ENCODE data around the gene CNOT6.

Gene CNOT6

DNA sequence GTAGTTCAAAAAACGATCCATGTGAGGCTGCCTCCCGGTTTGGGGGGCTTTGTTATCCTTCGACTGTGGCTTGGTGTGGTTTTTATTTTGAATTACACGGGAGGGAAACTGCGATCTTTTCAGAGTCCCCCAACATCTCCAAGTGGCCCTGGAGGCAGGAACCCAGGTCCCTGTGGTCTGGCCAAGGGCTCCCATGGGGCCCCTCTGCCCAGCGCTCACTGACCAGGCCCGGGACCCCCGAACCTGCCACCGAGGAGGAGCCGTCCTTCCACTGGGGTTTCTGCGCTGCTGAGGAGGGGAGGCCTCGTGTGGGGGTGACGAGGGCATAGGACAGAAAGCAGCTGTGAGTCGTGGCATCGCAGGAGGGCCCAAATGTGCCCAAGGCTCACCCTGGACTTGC, 115.2 kb downstream of the CNOT6 start:
- TF ChIP-seq POLR2AphosphoS5 (IDR thresholded peaks at IDR 0.05; ENCODE audit: low read depth, low read length) (no peak), POLR2A (IDR thresholded peaks at IDR 0.05; ENCODE audit: low read depth, low read length) (no peak), SPI1 (IDR thresholded peaks at IDR 0.05; ENCODE audit: low read depth, low read length) (no peak), POU2F2 (IDR thresholded peaks at IDR 0.05; ENCODE audit: low read depth, low read length) (no peak), PAX5 (IDR thresholded peaks at IDR 0.05; ENCODE audit: insufficient read depth, low read length, severe bottlenecking) (no peak), TAF1 (IDR thresholded peaks at IDR 0.05; ENCODE audit: low read depth, low read length) (no peak)
- DNase-seq (ENCODE audit: insufficient read length, low spot score) = no peak
- FAIRE-seq = no peak

DNA sequence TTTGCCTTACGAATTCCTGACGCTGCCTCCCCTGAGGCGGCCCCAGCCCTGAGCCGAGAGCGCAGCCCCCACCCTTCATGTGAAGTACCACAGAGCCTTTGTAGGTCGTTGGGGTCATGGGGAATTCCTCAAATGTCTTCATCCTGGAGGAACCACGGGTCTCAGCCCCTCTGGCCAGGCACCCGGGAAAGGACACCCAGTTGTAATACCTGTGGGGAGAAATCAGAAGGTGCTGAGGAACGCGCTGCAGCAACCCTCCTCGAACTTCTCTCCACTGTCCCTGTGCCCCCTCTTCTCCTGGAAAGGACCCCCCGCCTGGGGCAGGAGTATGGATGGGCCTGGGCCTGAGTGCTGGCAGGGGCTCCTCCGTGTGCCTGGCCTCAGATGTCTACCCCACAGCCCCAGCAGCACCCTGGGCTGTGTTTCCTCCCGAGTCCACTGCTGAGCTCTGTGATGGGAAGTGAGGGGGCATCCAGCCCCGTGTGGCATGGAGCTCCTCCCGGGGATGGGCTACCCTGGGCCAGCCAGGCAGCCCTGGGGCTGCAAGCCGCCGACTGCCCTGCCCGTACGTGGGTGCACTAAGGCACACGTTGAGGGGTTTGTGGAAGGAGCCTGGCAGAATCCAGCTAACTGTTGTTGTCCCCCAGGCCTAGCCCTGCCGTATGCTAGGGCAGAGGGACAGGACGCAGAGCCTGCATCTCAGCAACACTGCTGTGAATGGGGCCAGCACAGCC, 115.8 kb downstream of the CNOT6 start:
- FAIRE-seq (no peak), DNase-seq (ENCODE audit: insufficient read length, low spot score) (no peak)
- no peak for TF ChIP-seq POU2F2 (IDR thresholded peaks at IDR 0.05; ENCODE audit: low read depth, low read length)
- no peak for TF ChIP-seq SPI1 (IDR thresholded peaks at IDR 0.05; ENCODE audit: low read depth, low read length)
- no peak for TF ChIP-seq POLR2A (IDR thresholded peaks at IDR 0.05; ENCODE audit: low read depth, low read length)
- no peak for TF ChIP-seq POLR2AphosphoS5 (IDR thresholded peaks at IDR 0.05; ENCODE audit: low read depth, low read length)
- TF ChIP-seq PAX5 (IDR thresholded peaks at IDR 0.05; ENCODE audit: insufficient read depth, low read length, severe bottlenecking) = no peak
- no peak for TF ChIP-seq TAF1 (IDR thresholded peaks at IDR 0.05; ENCODE audit: low read depth, low read length)

DNA sequence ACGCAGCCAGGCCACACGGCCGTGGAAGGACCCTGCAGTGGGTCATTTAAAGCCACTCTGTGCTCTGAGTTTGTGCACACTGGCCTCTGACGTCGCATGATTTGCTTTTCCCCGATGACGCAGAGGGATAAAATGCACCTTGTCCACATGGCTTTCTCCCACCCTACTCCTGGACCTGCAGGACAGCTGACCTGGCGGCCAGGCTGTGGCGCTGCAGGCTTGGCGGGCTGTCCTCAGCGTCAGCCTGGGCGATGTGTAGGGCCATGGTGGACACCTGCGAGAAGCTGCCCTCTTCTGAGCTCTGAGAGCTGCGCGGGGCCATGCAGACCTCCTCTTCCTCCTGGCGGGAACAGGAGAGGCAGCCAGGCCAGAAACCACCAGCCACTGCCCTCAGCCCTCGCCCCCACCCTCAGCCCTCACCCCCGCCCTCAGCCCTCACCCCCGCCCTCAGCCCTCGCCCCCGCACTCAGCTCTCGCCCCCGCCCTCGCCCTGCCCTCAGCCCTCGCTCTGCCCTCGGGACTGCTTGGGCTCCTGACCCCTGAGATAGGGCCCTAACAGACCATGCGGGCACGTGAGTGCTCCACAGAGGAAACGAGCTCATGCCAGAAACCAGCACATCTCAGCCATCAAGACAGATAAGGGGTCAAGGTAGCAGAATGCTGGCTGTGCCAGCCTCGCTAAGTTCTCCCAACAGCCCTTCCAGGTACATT, 117.1 kb downstream of the CNOT6 start:
- no peak for FAIRE-seq
- no peak for TF ChIP-seq SPI1 (IDR thresholded peaks at IDR 0.05; ENCODE audit: low read depth, low read length)
- TF ChIP-seq TAF1 (IDR thresholded peaks at IDR 0.05; ENCODE audit: low read depth, low read length) = no peak
- no peak for TF ChIP-seq PAX5 (IDR thresholded peaks at IDR 0.05; ENCODE audit: insufficient read depth, low read length, severe bottlenecking)
- TF ChIP-seq POLR2A (IDR thresholded peaks at IDR 0.05; ENCODE audit: low read depth, low read length) = no peak
- TF ChIP-seq POU2F2 (IDR thresholded peaks at IDR 0.05; ENCODE audit: low read depth, low read length) = no peak
- no peak for DNase-seq (ENCODE audit: insufficient read length, low spot score)

DNA sequence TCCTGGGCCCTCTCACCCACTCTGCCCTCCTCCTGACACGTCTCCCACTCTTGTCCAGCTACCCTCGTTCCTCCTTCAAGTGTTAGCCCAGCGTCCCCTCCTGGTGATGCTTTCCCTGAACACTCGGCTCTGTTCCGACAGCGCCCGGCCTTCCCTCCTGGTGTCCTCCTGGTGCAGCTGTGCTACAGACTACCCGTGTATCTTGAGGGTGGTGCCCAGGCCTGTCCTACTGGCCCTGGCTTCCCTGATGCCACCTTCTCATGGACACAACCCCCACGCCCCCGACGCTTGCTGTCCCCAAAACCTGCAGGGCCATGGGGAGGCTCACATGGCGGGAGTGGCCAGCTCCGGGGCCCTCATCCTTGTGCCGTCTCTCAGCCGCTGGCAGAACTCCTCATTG, 118.5 kb downstream of the CNOT6 start:
- no peak for TF ChIP-seq POLR2AphosphoS5 (IDR thresholded peaks at IDR 0.05; ENCODE audit: low read depth, low read length)
- TF ChIP-seq TAF1 (IDR thresholded peaks at IDR 0.05; ENCODE audit: low read depth, low read length) = no peak
- TF ChIP-seq SPI1 (IDR thresholded peaks at IDR 0.05; ENCODE audit: low read depth, low read length) = no peak
- no peak for TF ChIP-seq POLR2A (IDR thresholded peaks at IDR 0.05; ENCODE audit: low read depth, low read length)
- no peak for TF ChIP-seq PAX5 (IDR thresholded peaks at IDR 0.05; ENCODE audit: insufficient read depth, low read length, severe bottlenecking)
- no peak for TF ChIP-seq POU2F2 (IDR thresholded peaks at IDR 0.05; ENCODE audit: low read depth, low read length)
- no peak for FAIRE-seq
- DNase-seq (ENCODE audit: insufficient read length, low spot score) = no peak

DNA sequence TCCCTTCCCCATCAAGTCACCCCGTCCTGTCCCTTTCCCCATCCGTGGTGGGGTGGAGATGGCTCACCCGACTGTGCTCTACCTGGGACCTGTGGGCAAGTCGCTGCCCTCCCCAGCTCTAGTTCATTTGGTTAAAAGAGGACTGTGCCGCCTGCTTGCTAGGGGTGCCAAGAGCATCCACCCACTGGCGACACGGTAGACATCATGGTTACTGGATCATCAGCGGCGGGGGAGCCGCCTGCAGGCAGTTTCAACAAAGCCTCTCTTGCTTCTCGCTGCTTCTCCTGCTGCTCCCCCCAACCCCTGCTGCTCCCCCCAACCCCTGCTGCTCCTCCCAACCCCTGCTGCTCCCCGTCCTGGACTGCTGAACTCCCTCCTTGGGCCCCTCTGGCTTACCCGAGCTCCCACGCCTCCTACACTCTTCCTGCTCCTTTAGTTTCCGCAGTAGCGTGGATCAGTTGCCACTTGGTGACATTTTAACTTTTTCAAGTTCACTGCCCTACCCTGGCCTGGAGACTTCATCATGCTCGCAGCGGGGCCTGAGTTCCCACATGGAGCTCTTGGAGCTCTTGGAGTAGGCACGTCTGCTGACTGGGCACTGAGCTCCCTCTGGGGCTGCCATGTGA, 119.1 kb downstream of the CNOT6 start:
- no peak for FAIRE-seq
- TF ChIP-seq POU2F2 (IDR thresholded peaks at IDR 0.05; ENCODE audit: low read depth, low read length) (no peak), PAX5 (IDR thresholded peaks at IDR 0.05; ENCODE audit: insufficient read depth, low read length, severe bottlenecking) (no peak), SPI1 (IDR thresholded peaks at IDR 0.05; ENCODE audit: low read depth, low read length) (no peak), POLR2A (IDR thresholded peaks at IDR 0.05; ENCODE audit: low read depth, low read length) (no peak), TAF1 (IDR thresholded peaks at IDR 0.05; ENCODE audit: low read depth, low read length) (no peak), POLR2AphosphoS5 (IDR thresholded peaks at IDR 0.05; ENCODE audit: low read depth, low read length) (no peak)
- DNase-seq (ENCODE audit: insufficient read length, low spot score) = no peak

DNA sequence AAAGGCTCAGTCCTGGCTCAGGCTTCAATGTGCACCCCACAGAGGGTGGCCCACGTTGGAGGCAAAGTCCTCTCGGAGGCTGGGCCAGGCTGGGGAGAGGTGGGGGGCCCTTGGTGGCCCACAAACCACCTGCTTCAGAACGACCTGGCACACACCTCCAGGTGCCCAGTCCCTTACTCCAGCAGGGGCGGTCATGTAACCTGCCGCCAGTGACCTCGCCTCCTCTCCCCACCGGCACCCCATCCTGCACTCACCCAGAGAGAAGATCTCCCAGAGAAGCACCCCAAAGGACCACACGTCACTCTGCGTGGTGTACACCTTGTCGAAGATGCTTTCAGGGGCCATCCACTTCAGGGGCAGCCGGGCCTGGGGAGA, 119.6 kb downstream of the CNOT6 start:
- FAIRE-seq (no peak), DNase-seq (ENCODE audit: insufficient read length, low spot score) (no peak)
- TF ChIP-seq PAX5 (IDR thresholded peaks at IDR 0.05; ENCODE audit: insufficient read depth, low read length, severe bottlenecking) = no peak
- TF ChIP-seq POU2F2 (IDR thresholded peaks at IDR 0.05; ENCODE audit: low read depth, low read length) = no peak
- TF ChIP-seq POLR2AphosphoS5 (IDR thresholded peaks at IDR 0.05; ENCODE audit: low read depth, low read length) = no peak
- TF ChIP-seq POLR2A (IDR thresholded peaks at IDR 0.05; ENCODE audit: low read depth, low read length) = no peak
- no peak for TF ChIP-seq TAF1 (IDR thresholded peaks at IDR 0.05; ENCODE audit: low read depth, low read length)
- TF ChIP-seq SPI1 (IDR thresholded peaks at IDR 0.05; ENCODE audit: low read depth, low read length) = no peak

DNA sequence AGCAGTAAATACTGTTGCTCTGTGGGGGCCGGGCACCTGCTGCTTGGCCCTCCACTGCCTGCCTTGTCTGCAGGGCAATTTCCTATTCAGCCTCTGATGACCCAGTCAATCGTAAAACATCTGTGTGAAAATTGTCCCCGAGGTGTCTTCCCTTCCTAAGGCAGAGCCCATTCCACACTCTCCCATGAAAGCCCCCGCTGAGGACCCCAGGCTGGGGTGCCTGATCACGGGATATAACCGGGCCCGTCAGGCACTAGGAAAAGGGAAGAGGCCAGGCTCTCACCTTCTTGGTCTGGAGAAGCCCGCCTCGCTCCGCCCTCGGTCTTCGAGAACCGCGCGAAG, 124.3 kb downstream of the CNOT6 start:
- TF ChIP-seq POLR2AphosphoS5 (IDR thresholded peaks at IDR 0.05; ENCODE audit: low read depth, low read length) = no peak
- no peak for TF ChIP-seq TAF1 (IDR thresholded peaks at IDR 0.05; ENCODE audit: low read depth, low read length)
- no peak for TF ChIP-seq POLR2A (IDR thresholded peaks at IDR 0.05; ENCODE audit: low read depth, low read length)
- DNase-seq (ENCODE audit: insufficient read length, low spot score) (no peak), FAIRE-seq (no peak)

DNA sequence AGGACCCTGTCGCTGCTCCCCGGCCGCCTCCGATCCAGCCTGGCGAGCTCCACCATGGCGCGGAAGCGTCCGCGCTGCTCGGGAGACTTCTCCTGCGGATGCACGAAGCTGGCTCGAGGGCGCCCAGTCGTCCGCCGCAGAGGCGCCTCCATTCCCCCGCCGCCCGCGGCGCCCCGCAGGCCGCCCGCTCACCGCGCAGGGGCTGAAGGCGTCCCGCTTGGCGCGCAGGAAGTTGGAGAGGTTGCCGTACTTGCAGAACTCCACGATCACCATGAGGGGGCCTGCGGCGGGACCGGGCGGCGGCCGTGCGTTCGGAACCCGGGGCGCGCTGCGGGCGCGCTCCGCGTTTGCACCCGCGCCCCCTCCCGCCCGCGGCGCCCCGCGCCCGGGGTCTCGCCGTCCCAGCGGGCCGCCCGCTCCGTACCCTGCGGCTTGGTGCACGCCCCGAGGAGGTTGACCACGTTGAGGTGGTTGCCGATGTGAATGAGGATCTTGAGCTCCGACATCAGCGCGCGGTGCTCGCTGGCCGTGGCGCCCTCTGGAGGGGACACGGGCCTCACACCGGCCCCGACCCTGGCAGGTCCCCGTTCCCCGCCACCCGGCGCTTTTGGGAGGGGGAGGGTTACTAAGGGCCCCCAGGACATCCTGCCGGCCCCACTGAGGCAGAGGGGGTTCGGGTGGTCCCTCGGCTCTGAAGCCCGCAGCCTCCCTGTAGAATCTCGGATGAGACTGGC, 124.8 kb downstream of the CNOT6 start:
- peak; percentile 69 for DNase-seq (ENCODE audit: insufficient read length, low spot score)
- TF ChIP-seq SPI1 (IDR thresholded peaks at IDR 0.05; ENCODE audit: low read depth, low read length) = no peak
- no peak for TF ChIP-seq PAX5 (IDR thresholded peaks at IDR 0.05; ENCODE audit: insufficient read depth, low read length, severe bottlenecking)
- no peak for TF ChIP-seq POU2F2 (IDR thresholded peaks at IDR 0.05; ENCODE audit: low read depth, low read length)
- TF ChIP-seq POLR2A (IDR thresholded peaks at IDR 0.05; ENCODE audit: low read depth, low read length) = no peak
- TF ChIP-seq POLR2AphosphoS5 (IDR thresholded peaks at IDR 0.05; ENCODE audit: low read depth, low read length) = no peak
- no peak for TF ChIP-seq TAF1 (IDR thresholded peaks at IDR 0.05; ENCODE audit: low read depth, low read length)
- FAIRE-seq = no peak

DNA sequence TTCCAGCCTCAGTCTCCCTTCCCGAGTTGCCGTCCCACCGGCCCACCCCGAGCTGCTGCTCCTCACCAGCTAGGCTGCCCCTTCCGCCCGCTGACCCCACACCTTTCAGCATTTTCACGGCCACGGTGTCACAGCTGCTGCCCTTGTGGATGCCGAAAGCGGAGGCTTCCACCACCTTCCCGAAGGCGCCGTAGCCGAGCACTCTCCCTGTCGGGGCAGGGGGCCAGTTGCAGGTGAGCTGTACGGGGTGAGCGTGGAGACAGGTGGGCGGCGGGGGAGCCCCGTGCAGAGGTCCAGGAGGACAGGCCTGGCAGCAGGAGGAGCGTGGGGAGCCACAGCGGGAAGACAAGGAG, 125.4 kb downstream of the CNOT6 start:
- TF ChIP-seq POLR2AphosphoS5 (IDR thresholded peaks at IDR 0.05; ENCODE audit: low read depth, low read length) = no peak
- TF ChIP-seq SPI1 (IDR thresholded peaks at IDR 0.05; ENCODE audit: low read depth, low read length) = no peak
- no peak for TF ChIP-seq PAX5 (IDR thresholded peaks at IDR 0.05; ENCODE audit: insufficient read depth, low read length, severe bottlenecking)
- no peak for TF ChIP-seq POU2F2 (IDR thresholded peaks at IDR 0.05; ENCODE audit: low read depth, low read length)
- no peak for TF ChIP-seq TAF1 (IDR thresholded peaks at IDR 0.05; ENCODE audit: low read depth, low read length)
- no peak for TF ChIP-seq POLR2A (IDR thresholded peaks at IDR 0.05; ENCODE audit: low read depth, low read length)
- DNase-seq (ENCODE audit: insufficient read length, low spot score) (no peak), FAIRE-seq (no peak)

All from GM12891 (cell line).